Measurements from ENCODE around the gene ACSS3.
"Not testable (repeated sequence)": the region's sequence is repeated elsewhere in the genome, so short reads cannot be mapped to it uniquely, and the experiment has no call there.

The ACSS3 gene

DNA sequence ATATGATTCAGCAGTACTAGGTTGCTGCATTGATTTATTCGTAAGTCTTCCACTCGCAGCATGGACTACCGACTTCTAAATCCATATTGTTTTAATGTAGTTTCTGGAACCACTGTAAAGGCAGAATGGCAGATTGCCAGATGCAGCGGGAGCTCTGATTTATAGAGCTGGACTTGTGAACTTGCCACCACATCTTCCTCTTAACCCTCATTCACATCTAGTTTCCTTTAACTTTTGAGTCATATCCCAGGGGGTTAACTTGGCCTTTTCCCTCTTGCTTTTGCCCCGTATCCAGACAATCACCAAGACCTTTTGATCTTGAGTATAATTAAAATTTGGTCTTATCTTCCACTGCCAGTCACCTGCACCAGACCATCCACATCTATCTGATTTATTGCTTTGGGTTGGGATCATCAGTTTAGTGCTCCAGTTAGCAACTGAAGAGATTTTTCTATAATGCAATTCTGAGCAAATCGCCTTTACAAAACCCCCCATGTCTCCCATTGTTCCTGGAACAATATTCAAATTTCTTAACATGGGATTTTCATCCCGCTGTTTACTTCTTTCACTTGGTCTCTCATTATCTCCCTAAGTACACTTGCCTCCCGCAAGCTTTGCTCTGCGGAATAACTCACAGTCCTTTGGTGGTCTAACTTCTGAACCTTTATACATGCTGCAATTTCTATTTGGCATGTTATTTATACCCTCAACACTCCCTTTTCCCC lies 130.5 kb downstream of the ACSS3 start:
- H3K36me3 ChIP-seq (ENCODE audit: control insufficient read depth in 1 of 2, insufficient read depth in 2 of 2, low read depth in 1 of 2, low read length in 2 of 2): no peaks in the 10 kb centered on the region
- H3K14ac ChIP-seq (ENCODE audit: low read length in 2 of 2): no peak overlapping the region
- no peak overlapping the region for H3K4ac ChIP-seq (ENCODE audit: low read depth in 1 of 2, low read length in 2 of 2)
- H3K9me3 ChIP-seq (ENCODE audit: control insufficient read depth, low read length): no peaks in the 10 kb centered on the region
- no peak overlapping the region for H4K8ac ChIP-seq (ENCODE audit: low read length)
- no peak overlapping the region for H2BK5ac ChIP-seq (ENCODE audit: low read depth, low read length, poor library complexity, severe bottlenecking)
- no peaks in the 10 kb centered on the region for H3K27me3 ChIP-seq (ENCODE audit: control insufficient read depth in 1 of 2, insufficient read depth in 1 of 2, low read length in 2 of 2)
- no peak overlapping the region for H2BK15ac ChIP-seq (ENCODE audit: low read depth, poor library complexity, severe bottlenecking)
- no peak overlapping the region for H3K18ac ChIP-seq (ENCODE audit: low read depth in 1 of 2, low read length in 2 of 2)
- H3K27ac ChIP-seq (ENCODE audit: low read length, poor library complexity, severe bottlenecking): no peak overlapping the region
- no peaks in the 10 kb centered on the region for H3K79me1 ChIP-seq (replicated peaks; ENCODE audit: low read length, poor library complexity, severe bottlenecking)
- H4K91ac ChIP-seq (ENCODE audit: low read length): no peak overlapping the region
- no peak overlapping the region for H3K4me2 ChIP-seq (ENCODE audit: low read length, poor library complexity, severe bottlenecking)
- no peak overlapping the region for H3K23ac ChIP-seq (ENCODE audit: low read length in 2 of 2)
- peak; percentile 12 for DNase-seq
- H3K9ac ChIP-seq (ENCODE audit: low read length): peak overlapping the region; percentile 35
- no peak overlapping the region for H2AFZ ChIP-seq (ENCODE audit: low read depth, low read length)
- no peak overlapping the region for H2BK120ac ChIP-seq (ENCODE audit: low read depth, low read length)
- H2AK5ac ChIP-seq (ENCODE audit: low read length, severe bottlenecking): no peak overlapping the region
- H3K4me3 ChIP-seq (ENCODE audit: insufficient read depth in 1 of 2, low read depth in 1 of 2, low read length in 2 of 2): no peak overlapping the region
- H2BK12ac ChIP-seq (ENCODE audit: low read length in 2 of 2): no peak overlapping the region
- H3K4me1 ChIP-seq (ENCODE audit: control insufficient read depth, insufficient read depth, low read depth, low read length): no peaks in the 10 kb centered on the region
- 80% methylated on average over 8 of the region's 9 CpGs for WGBS

DNA sequence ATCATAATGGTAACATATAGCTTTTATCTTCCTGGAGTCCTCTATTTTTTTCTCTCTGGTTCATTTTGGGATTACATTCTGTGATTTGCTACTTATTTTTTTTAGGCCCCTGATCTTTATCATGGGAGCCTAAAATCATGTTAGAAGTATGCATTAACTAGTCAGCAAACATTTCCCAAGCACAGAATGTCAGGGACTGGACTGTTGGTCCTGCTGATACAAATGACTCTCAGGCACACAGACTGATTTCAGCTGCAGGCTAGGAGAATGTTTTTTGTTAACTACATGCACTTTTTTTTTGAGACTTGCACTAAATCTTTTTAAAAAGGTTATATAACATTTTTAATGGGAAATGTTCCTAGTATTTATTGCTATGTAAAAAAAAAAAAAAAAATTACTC lies 131.1 kb downstream of the ACSS3 start:
- Histone ChIP-seq H3K4ac (ENCODE audit: low read depth in 1 of 2, low read length in 2 of 2) (no peak overlapping the region), H3K4me2 (ENCODE audit: low read length, poor library complexity, severe bottlenecking) (no peak overlapping the region), H2BK120ac (ENCODE audit: low read depth, low read length) (no peak overlapping the region), H3K18ac (ENCODE audit: low read depth in 1 of 2, low read length in 2 of 2) (no peak overlapping the region), H3K27me3 (ENCODE audit: control insufficient read depth in 1 of 2, insufficient read depth in 1 of 2, low read length in 2 of 2) (no peaks in the 10 kb centered on the region), H3K9ac (ENCODE audit: low read length) (peak overlapping the region; percentile 35), H3K23ac (ENCODE audit: low read length in 2 of 2) (no peak overlapping the region), H3K79me1 (replicated peaks; ENCODE audit: low read length, poor library complexity, severe bottlenecking) (no peaks in the 10 kb centered on the region), H3K4me3 (ENCODE audit: insufficient read depth in 1 of 2, low read depth in 1 of 2, low read length in 2 of 2) (no peak overlapping the region), H3K9me3 (ENCODE audit: control insufficient read depth, low read length) (no peaks in the 10 kb centered on the region), H2AFZ (ENCODE audit: low read depth, low read length) (no peak overlapping the region), H3K36me3 (ENCODE audit: control insufficient read depth in 1 of 2, insufficient read depth in 2 of 2, low read depth in 1 of 2, low read length in 2 of 2) (no peaks in the 10 kb centered on the region), H4K8ac (ENCODE audit: low read length) (no peak overlapping the region), H4K91ac (ENCODE audit: low read length) (no peak overlapping the region), H2BK15ac (ENCODE audit: low read depth, poor library complexity, severe bottlenecking) (no peak overlapping the region), H2AK5ac (ENCODE audit: low read length, severe bottlenecking) (no peak overlapping the region), H2BK5ac (ENCODE audit: low read depth, low read length, poor library complexity, severe bottlenecking) (no peak overlapping the region), H3K14ac (ENCODE audit: low read length in 2 of 2) (no peak overlapping the region), H2BK12ac (ENCODE audit: low read length in 2 of 2) (no peak overlapping the region), H3K4me1 (ENCODE audit: control insufficient read depth, insufficient read depth, low read depth, low read length) (no peaks in the 10 kb centered on the region), H3K27ac (ENCODE audit: low read length, poor library complexity, severe bottlenecking) (no peak overlapping the region)
- DNase-seq: peak; percentile 6

DNA sequence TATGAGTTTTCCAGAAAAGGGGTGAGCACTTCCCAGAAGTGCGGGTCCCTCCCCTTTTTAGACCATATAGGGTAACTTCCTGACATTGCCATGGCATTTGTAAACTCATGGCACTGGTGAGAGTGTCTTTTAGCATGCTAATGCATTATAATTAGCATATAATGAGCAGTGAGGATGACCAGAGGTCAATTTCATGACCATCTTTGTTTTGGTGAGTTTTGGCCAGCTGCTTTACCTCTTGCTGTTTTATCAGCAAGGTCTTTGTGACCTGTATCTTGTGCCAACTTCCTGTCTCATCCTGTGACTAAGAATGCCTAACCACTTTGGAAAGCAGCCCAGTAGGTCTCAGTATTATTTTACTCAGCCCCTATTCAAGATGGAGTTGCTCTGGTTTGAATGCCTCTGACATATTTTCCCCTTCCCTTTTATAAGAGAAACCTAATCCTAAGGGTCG lies 131.9 kb downstream of the ACSS3 start:
- H3K14ac ChIP-seq (ENCODE audit: low read length in 2 of 2); H2BK5ac ChIP-seq (ENCODE audit: low read depth, low read length, poor library complexity, severe bottlenecking); H4K91ac ChIP-seq (ENCODE audit: low read length); H2AFZ ChIP-seq (ENCODE audit: low read depth, low read length); H4K8ac ChIP-seq (ENCODE audit: low read length); H3K4ac ChIP-seq (ENCODE audit: low read depth in 1 of 2, low read length in 2 of 2); H3K36me3 ChIP-seq (ENCODE audit: control insufficient read depth in 1 of 2, insufficient read depth in 2 of 2, low read depth in 1 of 2, low read length in 2 of 2); H3K9me3 ChIP-seq (ENCODE audit: control insufficient read depth, low read length); H3K4me1 ChIP-seq (ENCODE audit: control insufficient read depth, insufficient read depth, low read depth, low read length); H3K18ac ChIP-seq (ENCODE audit: low read depth in 1 of 2, low read length in 2 of 2); H3K79me1 ChIP-seq (replicated peaks; ENCODE audit: low read length, poor library complexity, severe bottlenecking); H2BK15ac ChIP-seq (ENCODE audit: low read depth, poor library complexity, severe bottlenecking); H2BK120ac ChIP-seq (ENCODE audit: low read depth, low read length); H2AK5ac ChIP-seq (ENCODE audit: low read length, severe bottlenecking); H3K4me2 ChIP-seq (ENCODE audit: low read length, poor library complexity, severe bottlenecking); H3K27ac ChIP-seq (ENCODE audit: low read length, poor library complexity, severe bottlenecking); H3K23ac ChIP-seq (ENCODE audit: low read length in 2 of 2); H3K27me3 ChIP-seq (ENCODE audit: control insufficient read depth in 1 of 2, insufficient read depth in 1 of 2, low read length in 2 of 2): not testable (repeated sequence)
- peak overlapping the region in 1 of 2 experiments; percentile 11 for H3K4me3 ChIP-seq (ENCODE audit: insufficient read depth in 1 of 2, low read depth in 1 of 2, low read length in 2 of 2)
- 100% methylated on average over 2 of the region's 2 CpGs for WGBS
- peak; percentile 14 for DNase-seq
- H2BK12ac ChIP-seq (ENCODE audit: low read length in 2 of 2): peak overlapping the region in 1 of 2 experiments; percentile 39
- H3K9ac ChIP-seq (ENCODE audit: low read length): peak overlapping the region; percentile 35

DNA sequence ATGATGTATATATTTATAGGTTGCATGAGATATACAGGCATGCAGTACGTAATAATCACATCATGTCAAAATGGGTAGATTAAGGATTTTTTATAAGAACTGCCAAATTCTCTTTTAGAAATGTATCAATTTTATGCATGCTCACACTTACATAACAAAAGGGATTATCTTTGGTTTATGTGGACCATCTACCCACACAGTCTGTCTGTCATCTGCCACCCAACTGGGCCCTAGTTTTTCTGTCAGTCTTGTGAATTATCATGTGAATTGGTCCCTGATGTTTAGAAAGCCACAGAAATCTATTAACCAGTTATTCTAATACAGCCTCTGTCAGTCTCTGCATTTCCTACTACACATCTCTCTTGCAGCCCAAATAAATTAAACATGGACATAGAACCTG lies 133.4 kb downstream of the ACSS3 start:
- no peak overlapping the region for H3K23ac ChIP-seq (ENCODE audit: low read length in 2 of 2)
- H2BK5ac ChIP-seq (ENCODE audit: low read depth, low read length, poor library complexity, severe bottlenecking): no peak overlapping the region
- H2AK5ac ChIP-seq (ENCODE audit: low read length, severe bottlenecking): no peak overlapping the region
- H4K8ac ChIP-seq (ENCODE audit: low read length): no peak overlapping the region
- H2BK120ac ChIP-seq (ENCODE audit: low read depth, low read length): no peak overlapping the region
- no peak overlapping the region for H2AFZ ChIP-seq (ENCODE audit: low read depth, low read length)
- H3K4ac ChIP-seq (ENCODE audit: low read depth in 1 of 2, low read length in 2 of 2): no peak overlapping the region
- no peak for DNase-seq
- H3K27ac ChIP-seq (ENCODE audit: low read length, poor library complexity, severe bottlenecking): no peak overlapping the region
- no peak overlapping the region for H3K4me3 ChIP-seq (ENCODE audit: insufficient read depth in 1 of 2, low read depth in 1 of 2, low read length in 2 of 2)
- H3K36me3 ChIP-seq (ENCODE audit: control insufficient read depth in 1 of 2, insufficient read depth in 2 of 2, low read depth in 1 of 2, low read length in 2 of 2): no peaks in the 10 kb centered on the region
- no peak overlapping the region for H2BK12ac ChIP-seq (ENCODE audit: low read length in 2 of 2)
- H3K4me2 ChIP-seq (ENCODE audit: low read length, poor library complexity, severe bottlenecking): no peak overlapping the region
- WGBS: no CpG with 5 or more reads among the region's 1 CpG
- no peaks in the 10 kb centered on the region for H3K79me1 ChIP-seq (replicated peaks; ENCODE audit: low read length, poor library complexity, severe bottlenecking)
- no peak overlapping the region for H3K18ac ChIP-seq (ENCODE audit: low read depth in 1 of 2, low read length in 2 of 2)
- H2BK15ac ChIP-seq (ENCODE audit: low read depth, poor library complexity, severe bottlenecking): no peak overlapping the region
- no peak overlapping the region for H3K14ac ChIP-seq (ENCODE audit: low read length in 2 of 2)
- H3K9me3 ChIP-seq (ENCODE audit: control insufficient read depth, low read length): no peaks in the 10 kb centered on the region
- no peak overlapping the region for H3K9ac ChIP-seq (ENCODE audit: low read length)
- H3K27me3 ChIP-seq (ENCODE audit: control insufficient read depth in 1 of 2, insufficient read depth in 1 of 2, low read length in 2 of 2): no peaks in the 10 kb centered on the region
- no peak overlapping the region for H4K91ac ChIP-seq (ENCODE audit: low read length)
- no peaks in the 10 kb centered on the region for H3K4me1 ChIP-seq (ENCODE audit: control insufficient read depth, insufficient read depth, low read depth, low read length)
